Keratinocyte (primary cell): ENCODE measurements around the gene AWAT2. TPM values are rescaled to one million over a fixed set of nuclear protein-coding genes. Genes with fewer than 3 reads are reported as not detected.
"Not testable (repeated sequence)": the region's sequence is repeated elsewhere in the genome, so short reads cannot be mapped to it uniquely, and the experiment has no call there.

Experiments
- DNase-seq: peaks from one replicate; pipeline ENCODE4 v3.0.0-alpha.2; 2011; ENCODE audit warnings: low read depth, missing footprints, low spot score
- FAIRE-seq: peaks from 2 replicates; lab custom pipeline; 2011; peaks lifted over from hg19 to GRCh38; lab: Jason Lieb, UNC
- H2AFZ ChIP-seq: 2 replicates; pipeline ENCODE4 v1.6.0; 2012; ENCODE audit warnings: low read length, control low read depth, inconsistent platforms; ENCODE audit not compliant: control insufficient read depth
- H3K27ac ChIP-seq: 2 replicates; pipeline ENCODE4 v1.5.1; 2011; ENCODE audit warnings: low read length; ENCODE audit not compliant: control insufficient read depth, insufficient read depth
- H3K27me3 ChIP-seq: 3 replicates; pipeline ENCODE4 v1.6.0; 2011; ENCODE audit warnings: low read length; ENCODE audit not compliant: control insufficient read depth, insufficient read depth; ENCODE audit errors: extremely low read depth
- H3K36me3 ChIP-seq, 2 experiments: 2 replicates in 1 of 2; 3 replicates in 1 of 2; pipeline ENCODE4 v1.5.1; 2011; ENCODE audit warnings: low read length in 2 of 2, mild to moderate bottlenecking in 1 of 2; ENCODE audit not compliant: control insufficient read depth in 2 of 2, insufficient read depth in 2 of 2; ENCODE audit errors: extremely low read depth in 1 of 2
- H3K4me1 ChIP-seq: 3 replicates; pipeline ENCODE4 v1.5.1; 2011; ENCODE audit warnings: low read length; ENCODE audit not compliant: control insufficient read depth, insufficient read depth; ENCODE audit errors: extremely low read depth
- H3K4me2 ChIP-seq: 3 replicates; pipeline ENCODE4 v1.6.0; 2011; ENCODE audit warnings: low read depth, low read length; ENCODE audit not compliant: control insufficient read depth, insufficient read depth; ENCODE audit errors: extremely low read depth
- H3K4me3 ChIP-seq, 3 experiments: fragments of 200-600 bp in 1 of 3; sonication (generic) in 1 of 3; 2 replicates in 2 of 3; 3 replicates in 1 of 3; pipeline ENCODE4 v1.5.1; 2011 to 2016; ENCODE audit warnings: low read length in 3 of 3, mild to moderate bottlenecking in 3 of 3, control low read depth in 2 of 3, inconsistent platforms in 1 of 3, low read depth in 1 of 3, mixed read lengths in 1 of 3, mixed run types in 1 of 3, moderate library complexity in 1 of 3; ENCODE audit not compliant: control insufficient read depth in 2 of 3, insufficient read depth in 2 of 3; ENCODE audit errors: extremely low read depth in 1 of 3
- H3K79me2 ChIP-seq: 2 replicates; pipeline ENCODE4 v1.6.0; 2012; ENCODE audit warnings: low read length; ENCODE audit not compliant: control insufficient read depth, insufficient read depth
- H3K9ac ChIP-seq: 3 replicates; pipeline ENCODE4 v1.6.0; 2011; ENCODE audit warnings: low read length; ENCODE audit not compliant: control insufficient read depth, insufficient read depth; ENCODE audit errors: extremely low read depth
- H3K9me1 ChIP-seq: 3 replicates; pipeline ENCODE4 v1.6.0; 2011; ENCODE audit warnings: low read length; ENCODE audit not compliant: control insufficient read depth, insufficient read depth; ENCODE audit errors: extremely low read depth
- H3K9me3 ChIP-seq: 2 replicates; pipeline ENCODE4 v1.5.1; 2012; ENCODE audit warnings: low read depth, low read length; ENCODE audit not compliant: control insufficient read depth
- H4K20me1 ChIP-seq: 3 replicates; pipeline ENCODE4 v1.6.0; 2011; ENCODE audit warnings: low read length; ENCODE audit not compliant: control insufficient read depth, insufficient read depth; ENCODE audit errors: extremely low read depth
- CTCF ChIP-seq, 3 experiments: IDR thresholded peaks in 1 of 3; conservative IDR thresholded peaks in 1 of 3; optimal IDR thresholded peaks in 1 of 3; 2 replicates in 2 of 3; 3 replicates in 1 of 3; pipeline versions ENCODE3 to v1.5.1; 2011; ENCODE audit warnings: low read length in 3 of 3, mild to moderate bottlenecking in 3 of 3, moderate library complexity in 2 of 3, control low read depth in 1 of 3, inconsistent platforms in 1 of 3; ENCODE audit not compliant: insufficient read depth in 2 of 3; ENCODE audit errors: extremely low read depth in 1 of 3
- EZH2 ChIP-seq: IDR thresholded peaks from one replicate; pipeline ENCODE4 v1.6.1; 2012; ENCODE audit warnings: inconsistent platforms, mild to moderate bottlenecking, low read length, moderate library complexity
- dilution Hi-C: fragments of 300-500 bp; cut with MboI; formaldehyde crosslinking; loops from one replicate; pipeline ENCODE4 v1.7.0; 2020; ENCODE audit warnings: low sequenced_read_pairs; ENCODE audit not compliant: extremely low pct_ligation_motif_present
- polyA plus RNA-seq, 5 experiments: library from polyadenylated mRNA; depleted of rRNA in 3 of 5; stranded (reverse) in 3 of 5; stranded (forward) in 1 of 5; unstranded in 1 of 5; fragments of >200 nt; gene quantifications; 1 replicate in 1 of 5; 2 replicates in 3 of 5; 3 replicates in 1 of 5; pipeline versions ENCODE4 v1.2.1 to v1.2.3, GENCODE V29; 2011 to 2012; ENCODE audit warnings: missing spikeins in 2 of 5, low read depth in 1 of 5, low replicate concordance in 1 of 5

The AWAT2 gene
- polyA plus RNA-seq, 1 donor (not counting 4 experiments of a cell fraction or from before 2014, with no cell fraction given), result not detected

GRCh38 chrX:70001708-70002341, 47.9 kb downstream of the AWAT2 start:
- dilution Hi-C loops, result no loop called here
- no peak for DNase-seq
- no peaks in the 10 kb centered on the region for H3K79me2 ChIP-seq

DNA sequence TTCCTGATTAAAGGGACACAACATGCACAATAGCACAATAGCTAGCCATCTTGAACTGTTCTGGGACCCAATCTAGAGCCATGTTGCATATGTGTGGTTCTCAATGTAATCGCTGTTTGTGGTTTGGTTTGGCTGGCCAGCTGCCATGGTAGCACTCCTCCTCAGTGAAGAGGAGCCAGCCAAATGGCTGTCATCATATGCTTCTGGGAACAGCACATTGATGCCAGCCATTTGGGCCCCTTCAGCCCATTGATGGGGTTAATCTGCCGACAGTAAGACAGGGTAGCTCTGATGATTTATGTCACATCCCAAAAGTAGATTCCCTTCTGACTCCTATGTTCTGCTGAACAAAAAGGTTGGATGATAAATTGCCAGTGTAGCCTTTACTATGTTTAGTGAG, 48.5 kb downstream of the AWAT2 start:
- H3K9me1 ChIP-seq, result no peaks in the 10 kb centered on the region
- no peaks in the 10 kb centered on the region for H4K20me1 ChIP-seq
- no peaks in the 10 kb centered on the region for H3K4me1 ChIP-seq
- TF ChIP-seq EZH2 (no peak), CTCF (optimal IDR thresholded peaks at IDR 0.05 in 1 of 3, IDR thresholded peaks at IDR 0.05 in 1 of 3, conservative IDR thresholded peaks at IDR 0.05 in 1 of 3; ENCODE audit: extremely low read depth in 1 of 3, insufficient read depth in 2 of 3, low read length in 3 of 3) (no peak)
- FAIRE-seq (no peak), DNase-seq (no peak)
- dilution Hi-C loops, result no loop called here
- no peak overlapping the region for H3K27ac ChIP-seq
- no peak overlapping the region for H3K4me3 ChIP-seq
- H3K4me2 ChIP-seq, result no peak overlapping the region
- no peaks in the 10 kb centered on the region for H3K27me3 ChIP-seq
- H3K36me3 ChIP-seq, result no peaks in the 10 kb centered on the region
- no peak overlapping the region for H3K9ac ChIP-seq
- H3K79me2 ChIP-seq, result no peaks in the 10 kb centered on the region
- H3K9me3 ChIP-seq, result no peaks in the 10 kb centered on the region
- H2AFZ ChIP-seq, result no peak overlapping the region

More at GRCh38 chrX:70001708-70002341, 47.9 kb downstream of the AWAT2 start:
- Histone ChIP-seq H3K9ac (no peak overlapping the region), H3K9me3 (no peaks in the 10 kb centered on the region), H2AFZ (no peak overlapping the region), H3K4me1 (no peaks in the 10 kb centered on the region), H3K36me3 (no peaks in the 10 kb centered on the region), H3K27me3 (no peaks in the 10 kb centered on the region), H3K4me2 (no peak overlapping the region), H4K20me1 (no peaks in the 10 kb centered on the region), H3K27ac (no peak overlapping the region), H3K4me3 (no peak overlapping the region), H3K9me1 (no peaks in the 10 kb centered on the region)
- no peak for FAIRE-seq
- TF ChIP-seq EZH2 (no peak), CTCF (optimal IDR thresholded peaks at IDR 0.05 in 1 of 3, IDR thresholded peaks at IDR 0.05 in 1 of 3, conservative IDR thresholded peaks at IDR 0.05 in 1 of 3; ENCODE audit: extremely low read depth in 1 of 3, insufficient read depth in 2 of 3, low read length in 3 of 3) (no peak)

- H3K4me1 ChIP-seq, H3K4me3 ChIP-seq, H3K9ac ChIP-seq, H3K4me2 ChIP-seq, H3K9me1 ChIP-seq, H4K20me1 ChIP-seq, H2AFZ ChIP-seq, H3K27me3 ChIP-seq, DNase-seq, H3K36me3 ChIP-seq, FAIRE-seq, dilution Hi-C loops, H3K27ac ChIP-seq, H3K79me2 ChIP-seq, H3K9me3 ChIP-seq: not testable (repeated sequence)
Measured at GRCh38 chrX:69998299-69998698, 51.4 kb downstream of the AWAT2 start.
